GM12891 (cell line): ENCODE results near the gene PANK4.

ENCODE experiments used
- PAX5 ChIP-seq: IDR thresholded peaks from 2 replicates; pipeline ENCODE4 v1.6.1; 2011; ENCODE audit warnings: low read length, moderate library complexity, mild to moderate bottlenecking; ENCODE audit not compliant: insufficient read depth, severe bottlenecking
- POLR2A ChIP-seq: IDR thresholded peaks from 2 replicates; pipeline ENCODE4 v1.6.1; 2011; ENCODE audit warnings: low read depth, low read length, control low read depth
- POLR2AphosphoS5 ChIP-seq: IDR thresholded peaks from 2 replicates; pipeline ENCODE4 v1.6.1; 2011; ENCODE audit warnings: low read depth, low read length, control low read depth
- POU2F2 ChIP-seq: IDR thresholded peaks from 2 replicates; pipeline ENCODE4 v1.6.1; 2011; ENCODE audit warnings: low read depth, mild to moderate bottlenecking, control low read depth, low read length, moderate library complexity
- SPI1 ChIP-seq: IDR thresholded peaks from 2 replicates; pipeline ENCODE4 v1.6.1; 2011; ENCODE audit warnings: low read depth, low read length, control low read depth
- TAF1 ChIP-seq: IDR thresholded peaks from 2 replicates; pipeline ENCODE4 v1.6.1; 2011; ENCODE audit warnings: low read depth, low read length, control low read depth

DNA sequence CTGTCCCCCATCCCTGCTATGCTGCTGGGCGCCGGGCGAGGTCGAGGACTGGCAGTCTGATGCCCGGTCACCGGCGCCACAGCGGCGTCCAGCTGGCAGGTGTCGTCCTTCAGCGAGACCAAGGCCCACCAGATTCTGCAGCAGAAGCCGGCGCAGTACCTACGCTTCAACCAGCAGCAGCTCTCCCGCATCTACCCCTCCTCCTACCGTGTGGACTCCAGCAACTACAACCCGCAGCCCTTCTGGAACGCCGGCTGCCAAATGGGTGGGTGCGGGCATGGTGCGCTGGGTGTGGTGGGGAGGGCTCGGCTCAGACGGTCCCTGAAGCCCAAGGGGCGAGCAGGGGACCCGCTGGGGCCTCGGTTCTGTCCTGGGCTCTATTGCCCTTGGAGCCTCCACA, 29.6 kb downstream of the PANK4 start:
- TF ChIP-seq SPI1 (no peak), POLR2A (no peak), POLR2AphosphoS5 (no peak), PAX5 (no peak), TAF1 (no peak), POU2F2 (no peak)
